ENCODE measurements around the gene FOXL2. TPM values are rescaled to one million over a fixed set of nuclear protein-coding genes. Genes with fewer than 3 reads are reported as not detected.

Gene FOXL2
- total RNA-seq, 1 donor from 2014 or later: not detected

DNA sequence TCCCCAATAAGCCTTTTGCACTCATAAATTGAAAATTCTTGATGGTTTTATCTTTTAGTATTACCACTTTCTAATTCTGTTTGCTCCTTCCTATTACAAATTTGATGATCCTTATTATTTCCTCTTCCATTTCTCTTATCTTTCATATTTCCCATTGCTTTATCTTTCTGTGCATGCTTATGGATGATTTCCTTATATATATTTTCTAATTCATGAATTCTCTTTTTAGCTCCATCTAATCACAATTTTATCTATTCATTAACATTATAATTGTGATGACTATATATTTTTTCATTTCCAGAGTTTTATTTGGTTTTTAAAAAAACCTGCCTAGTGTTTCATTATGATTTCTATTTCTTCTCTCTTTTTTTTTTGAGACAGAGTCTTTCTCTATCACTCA, 18.0 kb upstream of the FOXL2 start:
- TF ChIP-seq, protein P1, sequence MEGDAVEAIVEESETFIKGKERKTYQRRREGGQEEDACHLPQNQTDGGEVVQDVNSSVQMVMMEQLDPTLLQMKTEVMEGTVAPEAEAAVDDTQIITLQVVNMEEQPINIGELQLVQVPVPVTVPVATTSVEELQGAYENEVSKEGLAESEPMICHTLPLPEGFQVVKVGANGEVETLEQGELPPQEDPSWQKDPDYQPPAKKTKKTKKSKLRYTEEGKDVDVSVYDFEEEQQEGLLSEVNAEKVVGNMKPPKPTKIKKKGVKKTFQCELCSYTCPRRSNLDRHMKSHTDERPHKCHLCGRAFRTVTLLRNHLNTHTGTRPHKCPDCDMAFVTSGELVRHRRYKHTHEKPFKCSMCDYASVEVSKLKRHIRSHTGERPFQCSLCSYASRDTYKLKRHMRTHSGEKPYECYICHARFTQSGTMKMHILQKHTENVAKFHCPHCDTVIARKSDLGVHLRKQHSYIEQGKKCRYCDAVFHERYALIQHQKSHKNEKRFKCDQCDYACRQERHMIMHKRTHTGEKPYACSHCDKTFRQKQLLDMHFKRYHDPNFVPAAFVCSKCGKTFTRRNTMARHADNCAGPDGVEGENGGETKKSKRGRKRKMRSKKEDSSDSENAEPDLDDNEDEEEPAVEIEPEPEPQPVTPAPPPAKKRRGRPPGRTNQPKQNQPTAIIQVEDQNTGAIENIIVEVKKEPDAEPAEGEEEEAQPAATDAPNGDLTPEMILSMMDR (IDR thresholded peaks at IDR 0.05): no peak
- no peak for ATAC-seq (ENCODE audit: low read depth)
- Mint-ChIP-seq H3K9me3 (peaks cover 12% of the 10 kb centered on the region), H3K27me3 (peaks cover 32% of the 10 kb centered on the region), H3K4me1 (peaks cover 6% of the 10 kb centered on the region), H3K4me3 (no peak overlapping the region), H3K36me3 (ENCODE audit: low read depth) (no peaks in the 10 kb centered on the region), H3K27ac (no peak overlapping the region)
- no peak for DNase-seq
- POLR2A ChIA-PET: no interaction called here
- CTCF ChIA-PET: no interaction called here
- intact Hi-C loops (cut with micrococcal nuclease): no loop called here

DNA sequence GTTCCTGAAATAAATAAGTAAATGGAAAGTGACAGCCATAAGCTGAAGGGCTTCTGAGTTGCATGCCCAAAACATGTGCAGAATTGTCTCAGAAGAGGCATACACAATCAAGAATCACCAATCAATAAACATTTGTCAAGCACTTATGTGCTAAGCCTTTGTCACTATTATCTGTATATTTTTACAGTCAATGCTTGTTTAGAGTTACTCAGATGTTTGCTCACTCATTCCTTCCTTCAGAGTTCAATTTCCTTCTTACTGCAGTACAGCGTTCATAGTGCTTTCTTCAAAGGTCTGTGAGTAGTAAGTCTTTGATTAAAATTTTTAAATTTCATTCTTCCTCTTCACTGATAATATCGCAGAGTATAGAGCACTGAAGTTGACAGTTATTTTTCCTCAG, 17.3 kb upstream of the FOXL2 start:
- Mint-ChIP-seq H3K27me3 (peaks cover 31% of the 10 kb centered on the region), H3K4me3 (no peak overlapping the region), H3K27ac (no peak overlapping the region), H3K4me1 (peaks cover 6% of the 10 kb centered on the region), H3K36me3 (ENCODE audit: low read depth) (no peaks in the 10 kb centered on the region), H3K9me3 (peaks cover 12% of the 10 kb centered on the region)
- ChIA-PET POLR2A (no interaction called here), CTCF (no interaction called here)
- ATAC-seq (ENCODE audit: low read depth): no peak
- TF ChIP-seq, protein P1 (IDR thresholded peaks at IDR 0.05): no peak
- intact Hi-C loops (cut with micrococcal nuclease): no loop called here
- DNase-seq: no peak

DNA sequence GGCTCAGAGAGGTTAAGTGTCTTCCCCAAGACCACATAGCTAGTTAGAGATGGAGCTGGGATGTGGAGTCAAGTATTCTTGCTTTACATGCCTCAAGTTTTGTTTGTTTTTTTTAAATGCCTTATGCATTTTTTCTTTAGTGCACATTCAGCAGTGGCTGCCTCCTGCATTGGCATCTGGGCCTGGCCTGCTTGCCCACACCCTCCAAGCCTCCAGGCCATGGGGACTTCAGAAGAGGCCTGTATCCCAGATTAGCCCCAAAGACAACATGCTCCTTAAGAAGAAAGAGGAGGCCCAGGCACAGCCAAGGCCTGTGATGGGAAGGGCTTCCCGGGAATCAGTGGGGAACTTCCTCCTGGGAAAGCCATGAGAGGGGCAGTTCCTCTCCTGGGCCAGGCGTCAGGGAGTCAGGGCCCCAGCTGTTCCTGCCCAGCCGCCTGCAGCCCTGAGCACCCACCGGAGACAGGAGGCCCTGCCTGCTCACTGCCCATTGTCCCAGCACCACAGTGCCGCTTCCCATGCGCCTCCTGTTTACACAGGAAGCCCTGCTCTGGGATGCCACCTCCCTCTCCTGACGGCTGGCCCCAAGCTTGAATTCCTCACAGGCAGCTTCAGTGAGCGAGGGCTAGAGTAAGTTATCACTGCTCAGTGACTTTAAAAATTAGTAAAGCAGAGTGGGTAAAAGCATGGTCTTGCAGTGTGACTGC, 16.1 kb upstream of the FOXL2 start:
- intact Hi-C loops (cut with micrococcal nuclease): no loop called here
- POLR2A ChIA-PET: no interaction called here
- Mint-ChIP-seq H3K4me3 (no peak overlapping the region), H3K27ac (no peak overlapping the region), H3K4me1 (peaks cover 6% of the 10 kb centered on the region), H3K9me3 (peaks cover 12% of the 10 kb centered on the region), H3K36me3 (ENCODE audit: low read depth) (no peaks in the 10 kb centered on the region), H3K27me3 (peaks cover 28% of the 10 kb centered on the region)
- TF ChIP-seq, protein P1 (IDR thresholded peaks at IDR 0.05): no peak
- ATAC-seq (ENCODE audit: low read depth) (no peak), DNase-seq (no peak)
- CTCF ChIA-PET: interaction anchor here (1.6 kb wide), 1 partner anchor 27 kb away, joined by 3 read pairs; no protein-coding TSS in a partner anchor

DNA sequence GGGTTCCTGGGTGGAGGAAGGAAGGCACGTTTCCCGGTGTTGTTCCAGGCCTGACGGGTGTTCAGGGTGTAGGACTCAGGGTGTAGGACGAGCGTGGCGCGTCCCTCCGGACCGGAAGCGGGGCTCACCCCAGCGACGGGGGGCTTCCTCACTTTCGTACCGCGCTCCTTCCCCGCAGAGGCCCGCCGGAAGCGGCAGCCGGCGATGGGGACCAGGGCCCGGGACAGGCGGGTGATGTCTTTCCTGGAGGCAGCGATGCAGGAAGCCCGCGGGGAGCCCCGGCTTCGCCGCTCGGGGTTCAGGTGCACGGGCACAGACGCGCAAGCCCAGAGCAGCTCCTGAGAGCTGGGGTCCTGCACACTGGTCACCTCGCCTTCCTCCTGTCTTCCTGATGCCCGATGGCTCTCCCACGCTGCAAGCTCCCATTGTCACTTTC, 13.5 kb upstream of the FOXL2 start:
- Mint-ChIP-seq H3K27me3 (peaks cover 31% of the 10 kb centered on the region), H3K27ac (no peak overlapping the region), H3K4me1 (peaks cover 6% of the 10 kb centered on the region), H3K9me3 (peaks cover 10% of the 10 kb centered on the region), H3K4me3 (no peak overlapping the region), H3K36me3 (ENCODE audit: low read depth) (no peaks in the 10 kb centered on the region)
- TF ChIP-seq, protein P1 (IDR thresholded peaks at IDR 0.05): no peak
- DNase-seq: no peak
- ATAC-seq (ENCODE audit: low read depth): no peak
- intact Hi-C loops (cut with micrococcal nuclease): no loop called here
- ChIA-PET CTCF (no interaction called here), POLR2A (no interaction called here)

DNA sequence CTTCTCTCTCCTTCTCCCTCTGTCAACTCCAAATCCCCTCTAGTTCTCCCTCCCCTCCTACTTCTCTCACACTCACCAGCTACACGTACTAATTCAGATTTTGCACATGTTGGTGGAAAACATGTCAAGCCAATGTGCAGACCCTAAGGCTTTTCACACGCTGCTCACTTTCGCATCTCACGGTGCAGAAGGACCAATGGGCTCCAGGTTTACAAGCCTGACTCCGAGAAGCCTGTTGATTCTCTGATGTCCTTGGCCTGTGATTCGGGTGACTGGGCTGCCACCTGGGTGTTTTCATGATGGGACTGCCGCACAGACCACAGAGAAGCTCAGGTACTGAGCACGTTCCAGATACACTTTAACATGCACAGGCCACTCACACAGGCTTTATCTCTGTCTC, 3.8 kb upstream of the FOXL2 start:
- DNase-seq: no peak
- H3K27ac Mint-ChIP-seq: no peak overlapping the region
- H3K4me3 Mint-ChIP-seq: no peak overlapping the region
- TF ChIP-seq, protein P1 (IDR thresholded peaks at IDR 0.05): no peak
- H3K36me3 Mint-ChIP-seq (ENCODE audit: low read depth): no peaks in the 10 kb centered on the region
- no peak for ATAC-seq (ENCODE audit: low read depth)
- POLR2A ChIA-PET: no interaction called here
- intact Hi-C loops (cut with micrococcal nuclease): loop anchor here (2.0 kb wide), 1 partner anchor 14 kb away; no protein-coding TSS in a partner anchor
- H3K9me3 Mint-ChIP-seq: no peaks in the 10 kb centered on the region
- H3K27me3 Mint-ChIP-seq: peaks cover 68% of the 10 kb centered on the region
- CTCF ChIA-PET: interaction anchor here (1.6 kb wide), 1 partner anchor 15 kb away, joined by 6 read pairs; no protein-coding TSS in a partner anchor
- H3K4me1 Mint-ChIP-seq: peaks cover 24% of the 10 kb centered on the region
